Transverse colon (tissue), 4 donors: ENCODE results near the gene TTC22. TPM values are rescaled to one million over a fixed set of nuclear protein-coding genes. Genes with fewer than 3 reads are reported as not detected.

Source experiments
- DNase-seq: peaks from one replicate; pipeline ENCODE4 v3.0.0-alpha.2; 2019
- H3K27ac ChIP-seq, 4 donors: fragments of 200-600 bp; sonication (generic); 2 replicates each; pipeline ENCODE4 v1.5.1; 2016 to 2018; ENCODE audit warnings: inconsistent platforms in 4 of 4
- H3K27me3 ChIP-seq: fragments of 200-600 bp; sonication (generic); 2 replicates; pipeline ENCODE4 v1.5.1; 2017; ENCODE audit warnings: inconsistent platforms
- H3K36me3 ChIP-seq, 4 donors: fragments of 200-600 bp; sonication (generic); 2 replicates each; pipeline ENCODE4 v1.5.1; 2017 to 2019; ENCODE audit warnings: inconsistent platforms in 4 of 4
- H3K4me1 ChIP-seq, 4 donors: fragments of 200-600 bp; sonication (generic); 2 replicates each; pipeline ENCODE4 v1.5.1; 2017 to 2020; ENCODE audit warnings: inconsistent platforms in 4 of 4
- H3K4me3 ChIP-seq, 4 donors: fragments of 200-600 bp; sonication (generic); 1 replicate in 1 of 4; 2 replicates in 3 of 4; pipeline versions ENCODE4 v1.5.1 to v1.6.1; 2017 to 2019; ENCODE audit warnings: inconsistent platforms in 4 of 4
- H3K9me3 ChIP-seq, 2 donors: fragments of 200-600 bp; sonication (generic); 2 replicates each; pipeline ENCODE4 v1.5.1; 2017 to 2019; ENCODE audit warnings: inconsistent platforms in 2 of 2
- CTCF ChIP-seq, 5 experiments: fragments of 200-600 bp in 3 of 5; fragments of 450-650 bp in 2 of 5; sonication (generic) in 3 of 5; IDR thresholded peaks; 1 replicate in 2 of 5; 2 replicates in 3 of 5; pipeline ENCODE4 v1.5.1; 2016 to 2017; ENCODE audit warnings: antibody characterized with exemption in 5 of 5, inconsistent platforms in 3 of 5, mild to moderate bottlenecking in 2 of 5, moderate library complexity in 1 of 5
- EP300 ChIP-seq: sonication (generic); formaldehyde crosslinking; IDR thresholded peaks from one replicate; pipeline ENCODE4 v1.6.1; 2017; ENCODE audit warnings: antibody characterized with exemption, low read depth
- POLR2A ChIP-seq: fragments of 450-650 bp; IDR thresholded peaks from one replicate; pipeline ENCODE4 v1.6.1; 2016; ENCODE audit warnings: antibody characterized with exemption, mild to moderate bottlenecking, moderate library complexity
- POLR2AphosphoS5 ChIP-seq, 3 donors: sonication (generic); formaldehyde crosslinking; IDR thresholded peaks; one replicate each; pipeline ENCODE4 v1.6.1; 2016; ENCODE audit warnings: antibody characterized with exemption in 3 of 3
- WGBS, 2 donors: methylation state at CpG; one replicate each; pipeline ENCODE4 v1.1.5; 2018; ENCODE audit warnings: low coverage in 1 of 2; 5-methylcytosine and 5-hydroxymethylcytosine counted together
- in situ Hi-C, 4 donors: fragments of 200-750 bp; cut with MboI; loops; one replicate each; pipeline versions ENCODE4 v1.15.0 to v1.15.1; 2017; ENCODE audit warnings: low sequenced_read_pairs in 3 of 4, low pct_ligation_motif_present in 1 of 4, low pct_unique_long_range_greater_than_20kb in 1 of 4
- intact Hi-C: fragments of 100-400 bp; cut with DNase I; formaldehyde crosslinking; loops from one replicate; pipeline ENCODE4 v1.15.1; 2023; ENCODE audit warnings: low total_unique reads
- total RNA-seq, 4 donors: library from RNA; depleted of rRNA; stranded (reverse); fragments of >200 nt; gene quantifications; one replicate each; pipeline ENCODE4 v1.1.0, GENCODE V29; 2016

TTC22 gene
- total RNA-seq, 4 donors from 2014 or later = 39.8 to 174 (median 98.4) TPM

- no peaks in the 10 kb centered on the region for H3K27me3 ChIP-seq
- H3K4me1 ChIP-seq = no peaks in the 10 kb centered on the region
- no peak overlapping the region for H3K27ac ChIP-seq
- H3K36me3 ChIP-seq = peaks cover 0 to 9% (median 0%) of the 10 kb centered on the region in 4 donors
- DNase-seq = no peak
- WGBS, 2 donors = 93% methylated on average over 6 of the region's 6 CpGs; no CpG with 5 or more reads in 1 of the 2 donors
- no peaks in the 10 kb centered on the region for H3K9me3 ChIP-seq
- TF ChIP-seq POLR2A (no peak), EP300 (no peak), POLR2AphosphoS5 (IDR thresholded peaks at IDR 0.05) (no peak), CTCF (IDR thresholded peaks at IDR 0.05) (no peak)
- in situ Hi-C loops (no loop called here), intact Hi-C loops (no loop called here)
- H3K4me3 ChIP-seq = no peak overlapping the region
These were observed 48.3 kb upstream of the TTC22 start for GRCh38 chr1:54849219-54850068.

GRCh38 chr1:54848134-54848948 is 47.2 kb upstream of the TTC22 start:
- TF ChIP-seq POLR2A = no peak
- TF ChIP-seq EP300 = no peak
- no peak for TF ChIP-seq CTCF (IDR thresholded peaks at IDR 0.05)
- TF ChIP-seq POLR2AphosphoS5 (IDR thresholded peaks at IDR 0.05) = no peak
- intact Hi-C loops = no loop called here
- Histone ChIP-seq H3K9me3 (no peaks in the 10 kb centered on the region), H3K4me1 (no peaks in the 10 kb centered on the region), H3K27me3 (no peaks in the 10 kb centered on the region), H3K4me3 (no peak overlapping the region), H3K27ac (no peak overlapping the region), H3K36me3 (peaks cover 0 to 9% (median 0%) of the 10 kb centered on the region in 4 donors)
- no peak for DNase-seq
- in situ Hi-C loops = no loop called here
- WGBS, 2 donors = 98 to 100% methylated on average over 2 to 7 of the region's 7 CpGs

GRCh38 chr1:54846716-54847284 is 45.7 kb upstream of the TTC22 start:
- 88 to 97% methylated on average over 4 to 9 of the region's 9 CpGs for WGBS, 2 donors
- TF ChIP-seq POLR2A (no peak), EP300 (no peak)
- DNase-seq = no peak
- Histone ChIP-seq H3K36me3 (peaks cover 0 to 8% (median 0%) of the 10 kb centered on the region in 4 donors), H3K27ac (no peak overlapping the region), H3K9me3 (no peaks in the 10 kb centered on the region), H3K4me1 (no peaks in the 10 kb centered on the region), H3K27me3 (no peaks in the 10 kb centered on the region), H3K4me3 (no peak overlapping the region)
- in situ Hi-C loops = no loop called here
- intact Hi-C loops = no loop called here

GRCh38 chr1:54846301-54846700 is 45.2 kb upstream of the TTC22 start:
- Histone ChIP-seq H3K27ac (no peak overlapping the region), H3K4me1 (no peaks in the 10 kb centered on the region), H3K27me3 (no peaks in the 10 kb centered on the region), H3K9me3 (no peaks in the 10 kb centered on the region), H3K36me3 (peaks cover 0 to 3% (median 0%) of the 10 kb centered on the region in 4 donors), H3K4me3 (no peak overlapping the region)
- WGBS, 2 donors = 90 to 96% methylated on average over 2 to 3 of the region's 3 CpGs
- no peak for DNase-seq
- in situ Hi-C loops (no loop called here), intact Hi-C loops (no loop called here)
- TF ChIP-seq EP300 = no peak

- no peaks in the 10 kb centered on the region for H3K27me3 ChIP-seq
- no peaks in the 10 kb centered on the region for H3K36me3 ChIP-seq
- TF ChIP-seq CTCF (IDR thresholded peaks at IDR 0.05) (no peak), POLR2A (no peak), EP300 (no peak), POLR2AphosphoS5 (IDR thresholded peaks at IDR 0.05) (no peak)
- intact Hi-C loops (no loop called here), in situ Hi-C loops (no loop called here)
- no peak for DNase-seq
- no peaks in the 10 kb centered on the region for H3K4me1 ChIP-seq
- WGBS, 2 donors = 83 to 89% methylated on average over 3 to 5 of the region's 5 CpGs
- H3K27ac ChIP-seq = no peak overlapping the region
- H3K4me3 ChIP-seq = no peak overlapping the region
- H3K9me3 ChIP-seq = no peaks in the 10 kb centered on the region
These were observed 44.6 kb upstream of the TTC22 start for GRCh38 chr1:54845772-54846171.
